Effector memory CD4-positive, alpha-beta T cell (primary cell): Measurements from ENCODE around the gene KCNJ11.

Source experiments
- DNase-seq, 3 donors: peaks; one replicate each; pipeline ENCODE4 v3.0.0-alpha.2; 2020
- H3K27ac ChIP-seq: 2 replicates; pipeline ENCODE4 v1.7.0; 2013; ENCODE audit warnings: mild to moderate bottlenecking, low read length, moderate library complexity; ENCODE audit not compliant: insufficient read depth, poor library complexity, severe bottlenecking
- H3K27me3 ChIP-seq: replicated peaks from 2 replicates; pipeline ENCODE4 v1.7.0; 2013; ENCODE audit warnings: mild to moderate bottlenecking, low read length; ENCODE audit not compliant: insufficient read depth, control insufficient read depth, poor library complexity, severe bottlenecking
- H3K36me3 ChIP-seq: 2 replicates; pipeline ENCODE4 v1.7.0; 2013; ENCODE audit warnings: mild to moderate bottlenecking, low read length, moderate library complexity; ENCODE audit not compliant: control insufficient read depth, insufficient read depth
- H3K4me1 ChIP-seq: 2 replicates; pipeline ENCODE4 v1.7.0; 2013; ENCODE audit warnings: low read length, mild to moderate bottlenecking; ENCODE audit not compliant: control insufficient read depth, insufficient read depth, poor library complexity, severe bottlenecking
- H3K4me3 ChIP-seq: 2 replicates; pipeline ENCODE4 v1.7.0; 2013; ENCODE audit warnings: low read length, low read depth, mild to moderate bottlenecking; ENCODE audit not compliant: insufficient read depth, poor library complexity, severe bottlenecking
- H3K9me3 ChIP-seq: 2 replicates; pipeline ENCODE4 v1.7.0; 2013; ENCODE audit warnings: mild to moderate bottlenecking, low read length, moderate library complexity; ENCODE audit not compliant: control insufficient read depth

The KCNJ11 gene

GRCh38 chr11:17421781-17422180, 33.3 kb upstream of the KCNJ11 start:
- Histone ChIP-seq H3K4me1 (no peaks in the 10 kb centered on the region), H3K27me3 (peaks cover 5% of the 10 kb centered on the region), H3K36me3 (no peaks in the 10 kb centered on the region), H3K4me3 (no peak overlapping the region), H3K9me3 (no peaks in the 10 kb centered on the region), H3K27ac (no peak overlapping the region)
- no peak for DNase-seq

- no peaks in the 10 kb centered on the region for H3K9me3 ChIP-seq
- H3K4me3 ChIP-seq: no peak overlapping the region
- DNase-seq: no peak
- H3K4me1 ChIP-seq: no peaks in the 10 kb centered on the region
- H3K27ac ChIP-seq: no peak overlapping the region
- H3K36me3 ChIP-seq: no peaks in the 10 kb centered on the region
- H3K27me3 ChIP-seq: peaks cover 8% of the 10 kb centered on the region
Measured at GRCh38 chr11:17418444-17419081, 30.1 kb upstream of the KCNJ11 start.

GRCh38 chr11:17416492-17416891, 28.0 kb upstream of the KCNJ11 start:
- Histone ChIP-seq H3K4me3 (no peak overlapping the region), H3K4me1 (no peaks in the 10 kb centered on the region), H3K27me3 (peaks cover 8% of the 10 kb centered on the region), H3K9me3 (no peaks in the 10 kb centered on the region), H3K27ac (no peak overlapping the region), H3K36me3 (no peaks in the 10 kb centered on the region)
- no peak for DNase-seq

GRCh38 chr11:17415523-17416104, 27.2 kb upstream of the KCNJ11 start:
- no peak overlapping the region for H3K4me3 ChIP-seq

GRCh38 chr11:17414992-17415391, 26.5 kb upstream of the KCNJ11 start:
- peaks cover 7% of the 10 kb centered on the region for H3K27me3 ChIP-seq
- DNase-seq: no peak
- H3K9me3 ChIP-seq: no peaks in the 10 kb centered on the region
- H3K36me3 ChIP-seq: no peaks in the 10 kb centered on the region
- no peaks in the 10 kb centered on the region for H3K4me1 ChIP-seq
- H3K4me3 ChIP-seq: no peak overlapping the region
- no peak overlapping the region for H3K27ac ChIP-seq

More at GRCh38 chr11:17415523-17416104, 27.2 kb upstream of the KCNJ11 start:
- Histone ChIP-seq H3K9me3 (no peaks in the 10 kb centered on the region), H3K27me3 (peaks cover 8% of the 10 kb centered on the region), H3K36me3 (no peaks in the 10 kb centered on the region), H3K27ac (no peak overlapping the region), H3K4me1 (no peaks in the 10 kb centered on the region)
- DNase-seq: no peak

GRCh38 chr11:17414317-17414737, 25.9 kb upstream of the KCNJ11 start:
- Histone ChIP-seq H3K36me3 (no peaks in the 10 kb centered on the region), H3K4me3 (no peak overlapping the region), H3K27me3 (peaks cover 3% of the 10 kb centered on the region), H3K4me1 (no peaks in the 10 kb centered on the region), H3K9me3 (no peaks in the 10 kb centered on the region), H3K27ac (no peak overlapping the region)
- DNase-seq: no peak

- no peaks in the 10 kb centered on the region for H3K4me1 ChIP-seq
- DNase-seq: no peak
- H3K36me3 ChIP-seq: no peaks in the 10 kb centered on the region
- no peak overlapping the region for H3K27ac ChIP-seq
- no peaks in the 10 kb centered on the region for H3K9me3 ChIP-seq
- H3K27me3 ChIP-seq: peaks cover 3% of the 10 kb centered on the region
- no peak overlapping the region for H3K4me3 ChIP-seq
Measured at GRCh38 chr11:17413414-17414316, 25.2 kb upstream of the KCNJ11 start.

- no peaks in the 10 kb centered on the region for H3K9me3 ChIP-seq
- no peaks in the 10 kb centered on the region for H3K4me1 ChIP-seq
- DNase-seq: no peak
- H3K27me3 ChIP-seq: peaks cover 3% of the 10 kb centered on the region
- H3K36me3 ChIP-seq: no peaks in the 10 kb centered on the region
- H3K27ac ChIP-seq: no peak overlapping the region
- no peak overlapping the region for H3K4me3 ChIP-seq
Measured at GRCh38 chr11:17412488-17413180, 24.2 kb upstream of the KCNJ11 start.

- Histone ChIP-seq H3K9me3 (no peaks in the 10 kb centered on the region), H3K27me3 (peaks cover 3% of the 10 kb centered on the region), H3K4me3 (no peak overlapping the region), H3K4me1 (no peaks in the 10 kb centered on the region), H3K36me3 (no peaks in the 10 kb centered on the region), H3K27ac (no peak overlapping the region)
- DNase-seq: no peak
Measured at GRCh38 chr11:17411418-17411817, 23.0 kb upstream of the KCNJ11 start.
